Heart right ventricle (tissue), 16 donors: ENCODE measurements around the gene MTOR. TPM values are rescaled to one million over a fixed set of nuclear protein-coding genes. Genes with fewer than 3 reads are reported as not detected.

Experiments
- ATAC-seq, 8 donors: fragments of 200-7000 bp; cut with Tn5 transposase; one replicate each; pipeline ENCODE4 v1.9.1; 2020; ENCODE audit warnings: mild to moderate bottlenecking in 8 of 8, moderate library complexity in 8 of 8, moderate number of reproducible peaks in 1 of 8
- DNase-seq, 2 donors: peaks; one replicate each; pipeline ENCODE4 v3.0.0-alpha.2; 2020
- H3K27ac ChIP-seq, 10 donors: fragments of 200-600 bp; sonication (generic) in 2 of 10; one replicate each; pipeline versions ENCODE4 v1.5.0 to v1.8.0; 2020 to 2022; ENCODE audit warnings: mild to moderate bottlenecking in 3 of 10
- H3K27me3 ChIP-seq, 7 donors: fragments of 200-600 bp; one replicate each; pipeline ENCODE4 v1.8.0; 2021 to 2022; ENCODE audit warnings: mild to moderate bottlenecking in 2 of 7
- H3K36me3 ChIP-seq, 9 donors: fragments of 200-600 bp; sonication (generic) in 1 of 9; one replicate each; pipeline versions ENCODE4 v1.5.0 to v1.8.0; 2020 to 2022; ENCODE audit warnings: mild to moderate bottlenecking in 2 of 9
- H3K4me1 ChIP-seq, 9 donors: fragments of 200-600 bp; sonication (generic) in 1 of 9; one replicate each; pipeline versions ENCODE4 v1.5.0 to v1.8.0; 2020 to 2022; ENCODE audit warnings: mild to moderate bottlenecking in 4 of 9
- H3K4me3 ChIP-seq, 10 donors: fragments of 200-600 bp; sonication (generic) in 2 of 10; one replicate each; pipeline versions ENCODE4 v1.5.0 to v1.8.0; 2020 to 2022; ENCODE audit warnings: mild to moderate bottlenecking in 7 of 10, moderate library complexity in 2 of 10
- H3K9me3 ChIP-seq, 11 donors: fragments of 200-600 bp in 10 of 11; sonication (generic) in 2 of 11; one replicate each; pipeline versions ENCODE4 v1.5.0 to v1.8.0; 2013 to 2022; ENCODE audit warnings: mild to moderate bottlenecking in 2 of 11, control low read depth in 1 of 11, moderate library complexity in 1 of 11
- CTCF ChIP-seq, 9 donors: fragments of 200-600 bp; sonication (generic) in 2 of 9; IDR thresholded peaks; one replicate each; pipeline versions ENCODE4 v1.5.0 to v1.8.0; 2021 to 2022; ENCODE audit warnings: antibody characterized with exemption in 9 of 9, mild to moderate bottlenecking in 5 of 9, moderate library complexity in 1 of 9
- WGBS, 2 donors: extraction: QIAGEN DNeasy Blood & Tissue Kit; methylation state at CpG; one replicate each; pipeline ENCODE4 v1.1.7; 2013; ENCODE audit warnings: inconsistent platforms in 1 of 2; 5-methylcytosine and 5-hydroxymethylcytosine counted together
- intact Hi-C, 10 donors: fragments of 100-400 bp; cut with DNase I; formaldehyde crosslinking; loops; one replicate each; pipeline versions ENCODE4 v1.11.1 to v1.14.2; 2022
- polyA plus RNA-seq, 2 donors: library from polyadenylated mRNA; stranded (reverse); fragments of 200-250 nt; gene quantifications; one replicate each; pipeline ENCODE4 v1.2.3, GENCODE V29; 2013
- total RNA-seq, 10 donors: library from RNA; stranded (reverse); fragmentation: NEBNext Ultra II Directional in 3 of 10; extraction: Animal tissue kit (Norgen Biotek cat#: 25700) in 3 of 10; gene quantifications; one replicate each; pipeline versions ENCODE4 v1.2.1 to v1.2.4, GENCODE V29; 2021 to 2023
- donor health status: Arrhythmogenic right ventricular cardiomyopathy.
- donor health status: ischemic (EF 13 %, LVEDD 7.1; RV severe dilation, severe dysfunction).
- donor health status: healthy with polysubstance abuse.
- donor health status: DM: no; HTN: yes; CAD: no.
- donor health status: DM: no; HTN: no; CAD: no.
- donor health status: ischemic (EF 25% LVEDD 6.9; RV normal size, moderate dysfunction).
- donor health status: ischemic (EF 25% LVEDD 5.7; RV mildly dilated, moderate dysfunction).
- donor health status: healthy.
- donor health status: DM: yes; HTN: yes; CAD: no.
- donor health status: Ischemic cardiomyopathy.
- donor health status: ischemic (EF 35%, LVEDD 5.7; RV mildly dilated, moderate dysfunction).
- donor health status: nonischemic (EF 11% LVEDD 7.7; RV severe dilation, severe dysfunction).
- donor health status: DM: yes; HTN: yes; CAD: no.
- donor health status: PGD.
- donor health status: ischemic (EF 29% LVEDD 5.4; RV normal size, mild dysfunction).
- donor health status: nonischemic (EF 23%, LVEDD 6.1; RV moderate dilation, normal function).

The MTOR gene
- total and polyA plus RNA-seq, 12 donors: 18.7 to 42.7 (median 36.3) TPM

GRCh38 chr1:11283151-11283550 lies 20.8 kb upstream of the MTOR start:
- intact Hi-C loops: loop anchor here in 1 of 10 donors (10.0 kb wide), 1 partner anchor 362 kb away; no protein-coding TSS in a partner anchor
- WGBS, 2 donors: 93 to 96% methylated on average over 6 of the region's 6 CpGs
- H3K27me3 ChIP-seq: no peaks in the 10 kb centered on the region
- DNase-seq (no peak), ATAC-seq (no peak)
- H3K4me1 ChIP-seq: peaks cover 3 to 27% (median 25%) of the 10 kb centered on the region in 9 donors
- no peak for TF ChIP-seq CTCF (IDR thresholded peaks at IDR 0.05)
- no peak overlapping the region for H3K4me3 ChIP-seq
- no peak overlapping the region for H3K27ac ChIP-seq
- no peaks in the 10 kb centered on the region for H3K9me3 ChIP-seq
- peaks cover 0 to 56% (median 10%) of the 10 kb centered on the region in 9 donors for H3K36me3 ChIP-seq

GRCh38 chr1:11281518-11282331 lies 19.4 kb upstream of the MTOR start:
- WGBS, 2 donors: 50 to 56% methylated on average over 8 of the region's 8 CpGs
- Histone ChIP-seq H3K4me1 (peaks cover 3 to 27% (median 25%) of the 10 kb centered on the region in 9 donors), H3K4me3 (no peak overlapping the region), H3K27me3 (no peaks in the 10 kb centered on the region), H3K36me3 (peaks cover 0 to 50% (median 15%) of the 10 kb centered on the region in 9 donors), H3K9me3 (no peaks in the 10 kb centered on the region), H3K27ac (peak overlapping the region in 9 of 10 donors; percentile 30 to 72 (median 64))
- intact Hi-C loops: loop anchor here in 1 of 10 donors (10.0 kb wide), 1 partner anchor 363 kb away; no protein-coding TSS in a partner anchor
- ATAC-seq: peak in 7 of 8 donors; percentile 14 to 65 (median 42)
- DNase-seq: no peak
- TF ChIP-seq CTCF (IDR thresholded peaks at IDR 0.05): no peak

GRCh38 chr1:11280719-11281376 lies 18.5 kb upstream of the MTOR start:
- H3K4me3 ChIP-seq: no peak overlapping the region
- H3K36me3 ChIP-seq: peaks cover 0 to 46% (median 9%) of the 10 kb centered on the region in 9 donors
- WGBS, 2 donors: 69 to 77% methylated on average over 4 of the region's 4 CpGs
- TF ChIP-seq CTCF (IDR thresholded peaks at IDR 0.05): no peak
- peaks cover 3 to 35% (median 26%) of the 10 kb centered on the region in 9 donors for H3K4me1 ChIP-seq
- H3K27ac ChIP-seq: peak overlapping the region in 9 of 10 donors; percentile 30 to 72 (median 64)
- ATAC-seq (peak in 5 of 8 donors; percentile 16 to 75 (median 39)), DNase-seq (no peak)
- no peaks in the 10 kb centered on the region for H3K9me3 ChIP-seq
- intact Hi-C loops: loop anchor here in 1 of 10 donors (10.0 kb wide), 1 partner anchor 364 kb away; no protein-coding TSS in a partner anchor
- no peaks in the 10 kb centered on the region for H3K27me3 ChIP-seq

- Histone ChIP-seq H3K4me1 (peaks cover 3 to 47% (median 38%) of the 10 kb centered on the region in 9 donors), H3K9me3 (no peaks in the 10 kb centered on the region), H3K27me3 (no peaks in the 10 kb centered on the region), H3K27ac (peak overlapping the region in 1 of 10 donors; percentile 67), H3K4me3 (no peak overlapping the region), H3K36me3 (peaks cover 0 to 51% (median 9%) of the 10 kb centered on the region in 9 donors)
- no peak for TF ChIP-seq CTCF (IDR thresholded peaks at IDR 0.05)
- ATAC-seq (no peak), DNase-seq (no peak)
- WGBS, 2 donors: 100% methylated on average over 1 of the region's 1 CpG
- intact Hi-C loops: loop anchor here in 1 of 10 donors (10.0 kb wide), 1 partner anchor 365 kb away; no protein-coding TSS in a partner anchor
Observed at GRCh38 chr1:11279630-11280029, 17.3 kb upstream of the MTOR start.
